ENCODE results near the gene GSK3B. TPM values are rescaled to one million over a fixed set of nuclear protein-coding genes. Genes with fewer than 3 reads are reported as not detected.

Gene GSK3B
- total RNA-seq, 1 experiment from 2014 or later, result 56.5 TPM

GRCh38 chr3:119924111-119925094, 169.8 kb downstream of the GSK3B start:
- Histone ChIP-seq H3K18ac (ENCODE audit: insufficient read length, low read depth, low read length) (no peak overlapping the region), H3K56ac (ENCODE audit: insufficient read length, low read depth, low read length) (no peak overlapping the region), H3K27ac (ENCODE audit: insufficient read length, low read depth, low read length) (no peak overlapping the region), H4K8ac (replicated peaks; ENCODE audit: insufficient read length, low read depth, low read length) (no peak overlapping the region), H3K23ac (ENCODE audit: insufficient read length, low read depth, low read length) (no peak overlapping the region), H3T11ph (ENCODE audit: low read length) (no peak overlapping the region), H2BK5ac (ENCODE audit: insufficient read length, low read length) (no peak overlapping the region), H3K14ac (ENCODE audit: insufficient read depth, low read length) (no peak overlapping the region), H2BK12ac (ENCODE audit: insufficient read length, low read depth, low read length) (no peak overlapping the region), H3K4ac (ENCODE audit: low read depth, low read length) (no peak overlapping the region), H2BK120ac (ENCODE audit: low read depth, low read length, poor library complexity, severe bottlenecking) (no peak overlapping the region), H3K79me1 (ENCODE audit: insufficient read depth, low read depth, low read length, poor library complexity, severe bottlenecking) (peaks cover 5% of the 10 kb centered on the region), H3K79me2 (ENCODE audit: insufficient read depth, low read length) (no peaks in the 10 kb centered on the region; the same call in 1 of the 2 replicates), H2BK20ac (ENCODE audit: low read depth, low read length, poor library complexity, severe bottlenecking) (no peak overlapping the region), H3K27me3 (ENCODE audit: insufficient read depth, low read length) (no peaks in the 10 kb centered on the region), H3K9ac (ENCODE audit: extremely low read depth, insufficient read length, low read length) (no peak overlapping the region), H2AK5ac (ENCODE audit: insufficient read length, low read length) (no peak overlapping the region), H3K9me3 (ENCODE audit: control insufficient read depth, low read depth, low read length) (no peaks in the 10 kb centered on the region), H2AFZ (ENCODE audit: low read length) (no peak overlapping the region), H4K20me1 (ENCODE audit: control insufficient read depth, insufficient read depth, insufficient read length) (no peaks in the 10 kb centered on the region), H3K23me2 (ENCODE audit: insufficient read length, low read depth, low read length, poor library complexity, severe bottlenecking) (no peaks in the 10 kb centered on the region), H3K4me2 (ENCODE audit: insufficient read depth, insufficient read length, low read length) (no peak overlapping the region), H2BK15ac (ENCODE audit: low read depth, low read length) (no peak overlapping the region), H4K5ac (ENCODE audit: insufficient read length, low read depth, low read length) (no peak overlapping the region), H4K91ac (ENCODE audit: insufficient read length, low read depth, low read length) (no peak overlapping the region), H3K4me1 (ENCODE audit: insufficient read depth, low read length) (no peaks in the 10 kb centered on the region)
- TF ChIP-seq CTCF (conservative IDR thresholded peaks at IDR 0.05), result no peak
- no peak overlapping the region for H3K27ac Mint-ChIP-seq
- WGBS (ENCODE audit: extremely low coverage, insufficient read length, low lambda C conversion rate), result no CpG with 5 or more reads among the region's 7 CpGs
- H3K4me1 Mint-ChIP-seq, result no peaks in the 10 kb centered on the region
- no peak for DNase-seq
- H3K27me3 Mint-ChIP-seq (ENCODE audit: low read depth), result no peaks in the 10 kb centered on the region
- no peak overlapping the region for H3K4me3 Mint-ChIP-seq
- H3K36me3 Mint-ChIP-seq (ENCODE audit: insufficient read depth in 1 of 3, low read depth in 3 of 3), result peaks cover 17 to 26% (median 20%) of the 10 kb centered on the region in 3 experiments
- peaks cover 13 to 20% of the 10 kb centered on the region in 2 experiments; a peak in 4 of 5 replicates for H3K9me3 Mint-ChIP-seq
